Stimulated activated CD8-positive, alpha-beta memory T cell treated with anti-CD3 and anti-CD28 coated beads, Interleukin-7, amount 100 ng/mL, for 4 hours (primary cell): ENCODE results near the gene NETO2.
"Not testable (repeated sequence)": the region's sequence is repeated elsewhere in the genome, so short reads cannot be mapped to it uniquely, and the experiment has no call there.

Experiments used
- DNase-seq, 2 donors: peaks; one replicate each; pipeline ENCODE4 v3.0.0-alpha.2; 2020; ENCODE audit warnings: low read depth in 2 of 2

Gene NETO2

DNA sequence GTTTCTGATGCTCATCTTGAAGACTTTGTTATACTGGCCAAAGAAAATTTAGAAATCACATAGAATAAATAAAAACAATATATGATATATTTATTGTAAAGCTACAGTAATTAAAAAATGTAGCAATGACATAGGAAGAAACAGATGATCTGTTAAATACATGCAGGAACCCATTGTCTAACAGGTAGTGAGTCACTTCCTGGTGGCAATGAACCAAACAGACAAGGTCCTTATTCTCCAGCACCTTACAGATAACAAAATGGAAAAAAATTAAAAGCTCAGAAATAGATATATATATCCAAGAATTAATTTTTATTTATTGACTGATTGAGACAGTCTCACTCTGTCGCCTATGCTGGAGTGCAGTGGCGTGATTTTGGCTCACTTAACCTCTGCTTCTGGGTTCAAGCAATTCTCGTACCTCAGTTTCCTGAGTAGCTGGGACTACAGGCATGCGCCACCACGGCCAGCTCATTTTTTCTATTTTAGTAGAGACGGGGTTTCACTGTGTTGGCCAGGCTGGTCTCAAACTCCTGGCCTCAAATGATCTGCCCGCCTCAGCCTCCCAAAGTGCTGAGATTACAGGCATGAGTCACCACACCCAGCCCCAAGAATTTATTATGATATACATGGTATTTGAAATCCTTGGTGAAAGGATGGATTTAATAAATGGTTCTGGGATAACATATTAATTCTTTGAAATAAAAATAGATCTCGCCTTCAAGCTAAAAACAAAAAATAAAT, 7.5 kb downstream of the NETO2 start:
- no peak for DNase-seq

- DNase-seq: no peak
Observed at GRCh38 chr16:47134550-47134949, 9.2 kb downstream of the NETO2 start.

DNA sequence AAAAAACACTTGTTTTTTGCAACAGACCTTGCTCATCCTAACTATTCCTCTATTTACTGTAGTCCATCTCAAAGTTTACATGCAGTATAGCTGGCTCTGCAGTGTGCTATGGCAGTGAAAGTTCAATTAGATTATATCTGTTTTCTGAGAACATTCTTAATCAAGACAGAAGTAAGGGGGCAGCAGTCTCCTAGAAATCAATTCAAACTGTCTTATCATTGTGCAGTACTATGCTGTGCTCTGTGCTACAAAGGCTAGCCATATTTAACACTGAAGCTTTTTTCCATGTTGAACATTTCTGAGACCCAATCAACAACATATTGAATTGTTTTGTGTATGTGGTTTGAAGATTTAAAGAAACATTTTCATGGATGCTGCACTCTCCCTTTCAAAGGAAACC, 11.4 kb downstream of the NETO2 start:
- DNase-seq: no peak

DNA sequence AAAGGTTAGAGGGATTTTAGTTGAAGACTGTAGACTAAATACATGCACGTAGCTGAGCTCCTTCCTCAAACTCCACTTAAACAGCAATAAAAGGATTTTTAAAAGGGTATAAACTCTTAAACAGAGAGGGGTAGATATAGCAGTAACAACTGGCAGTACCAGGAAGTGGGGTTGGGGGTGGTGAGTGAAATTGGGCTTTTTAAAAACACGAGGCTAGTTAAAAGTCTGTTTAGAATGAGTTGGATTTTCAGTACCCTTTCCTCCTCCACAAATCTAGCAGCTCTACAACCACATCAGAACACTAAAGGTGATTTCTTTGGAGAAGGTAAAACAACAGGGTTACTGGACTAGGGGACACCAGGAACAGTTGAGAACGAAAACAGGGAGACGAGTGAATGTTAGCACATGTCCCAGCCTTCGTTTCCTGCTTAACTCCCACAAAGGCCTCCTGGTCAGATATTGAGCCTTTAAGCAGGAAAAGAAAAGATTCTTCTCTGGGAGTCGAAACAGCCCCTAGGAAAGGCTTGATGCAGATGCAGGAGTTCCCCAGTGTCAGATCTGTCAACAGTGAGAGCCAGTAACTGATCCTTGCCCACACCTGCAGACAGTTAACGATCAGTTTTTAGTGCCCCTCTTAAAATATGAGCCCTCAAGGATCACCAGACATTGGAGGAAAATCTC, 13.8 kb downstream of the NETO2 start:
- DNase-seq: no peak

- DNase-seq: no peak
Observed at GRCh38 chr16:47127541-47127940, 16.2 kb downstream of the NETO2 start.

DNA sequence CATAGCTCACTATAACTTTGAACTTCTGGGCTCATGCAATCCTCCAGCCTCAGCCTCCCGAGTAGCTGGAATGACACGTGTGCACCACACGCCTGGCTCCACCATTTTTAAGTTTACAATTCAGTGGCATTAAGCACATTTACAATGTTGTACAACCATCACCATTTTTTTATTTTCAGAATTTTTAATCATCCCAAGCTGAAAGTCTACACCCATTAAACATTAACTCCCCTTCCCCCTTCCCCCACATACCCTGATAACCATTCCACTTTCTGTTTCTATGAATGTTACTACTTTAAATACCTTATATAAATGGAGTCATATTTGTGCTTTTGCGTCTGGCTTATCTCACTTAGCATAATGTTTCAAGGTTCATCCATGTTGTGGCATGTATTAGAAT, 18.0 kb downstream of the NETO2 start:
- no peak for DNase-seq

DNA sequence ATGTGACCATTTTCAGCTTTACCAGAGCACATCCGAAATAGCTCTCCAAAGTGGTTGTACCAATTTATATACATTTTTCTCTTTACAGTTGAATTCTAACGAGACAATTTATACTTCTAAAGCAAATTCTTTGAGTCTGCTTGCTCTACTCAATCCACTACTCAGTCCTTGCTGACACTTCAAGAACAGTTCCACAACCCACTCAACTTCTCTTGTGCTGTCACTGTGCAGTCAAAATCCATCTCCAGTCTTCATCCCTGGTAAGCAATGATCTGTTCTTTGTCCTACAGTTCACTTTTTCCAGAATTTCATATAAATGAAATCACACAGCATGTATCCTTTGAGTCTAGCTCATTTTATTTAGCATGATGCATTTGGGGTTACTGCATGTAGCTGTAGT, 30.6 kb downstream of the NETO2 start:
- no peak for DNase-seq

GRCh38 chr16:47110939-47111338, 32.8 kb downstream of the NETO2 start:
- DNase-seq: no peak

GRCh38 chr16:47109361-47109760, 34.4 kb downstream of the NETO2 start:
- no peak for DNase-seq

GRCh38 chr16:47102921-47103320, 40.8 kb downstream of the NETO2 start:
- DNase-seq: not testable (repeated sequence)

DNA sequence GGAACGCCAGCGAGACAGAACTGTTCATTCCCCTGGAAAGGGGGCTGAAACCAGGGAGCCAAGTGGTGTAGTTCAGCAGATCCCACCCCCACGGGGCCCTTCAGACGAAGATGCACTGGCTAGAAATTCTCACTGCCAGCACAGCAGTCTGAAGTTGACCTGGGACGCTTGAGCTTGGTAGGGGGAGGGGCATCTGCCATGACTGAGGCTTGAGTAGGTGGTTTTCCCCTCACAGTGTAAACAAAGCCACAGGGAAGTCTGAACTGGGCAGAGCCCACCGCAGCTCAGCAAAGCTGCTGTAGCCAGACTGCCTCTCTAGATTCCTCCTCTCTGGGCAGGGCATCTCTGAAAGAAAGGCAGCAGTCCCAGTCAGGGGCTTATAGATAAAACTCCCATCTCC, 46.6 kb downstream of the NETO2 start:
- DNase-seq: not testable (repeated sequence)

GRCh38 chr16:47096297-47096696, 47.4 kb downstream of the NETO2 start:
- no peak for DNase-seq

DNA sequence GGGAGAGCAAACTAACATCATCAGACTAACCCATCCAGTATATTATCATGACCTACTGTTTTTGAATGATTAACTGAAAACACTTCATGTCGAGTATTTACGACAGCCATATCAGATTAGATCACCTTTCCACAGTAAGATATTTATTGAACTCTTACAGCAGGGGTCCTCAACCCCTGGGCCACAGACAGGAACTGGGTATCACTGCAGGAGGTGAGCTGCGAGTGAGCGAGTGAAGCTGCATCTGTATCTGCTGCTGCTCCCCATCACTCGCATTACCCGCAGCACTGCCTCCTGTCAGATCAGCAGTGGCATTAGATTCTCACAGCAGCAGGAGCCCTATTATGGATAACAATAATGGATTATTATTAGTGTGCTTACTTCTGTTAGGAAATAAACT, 59.5 kb downstream of the NETO2 start:
- DNase-seq: no peak

DNA sequence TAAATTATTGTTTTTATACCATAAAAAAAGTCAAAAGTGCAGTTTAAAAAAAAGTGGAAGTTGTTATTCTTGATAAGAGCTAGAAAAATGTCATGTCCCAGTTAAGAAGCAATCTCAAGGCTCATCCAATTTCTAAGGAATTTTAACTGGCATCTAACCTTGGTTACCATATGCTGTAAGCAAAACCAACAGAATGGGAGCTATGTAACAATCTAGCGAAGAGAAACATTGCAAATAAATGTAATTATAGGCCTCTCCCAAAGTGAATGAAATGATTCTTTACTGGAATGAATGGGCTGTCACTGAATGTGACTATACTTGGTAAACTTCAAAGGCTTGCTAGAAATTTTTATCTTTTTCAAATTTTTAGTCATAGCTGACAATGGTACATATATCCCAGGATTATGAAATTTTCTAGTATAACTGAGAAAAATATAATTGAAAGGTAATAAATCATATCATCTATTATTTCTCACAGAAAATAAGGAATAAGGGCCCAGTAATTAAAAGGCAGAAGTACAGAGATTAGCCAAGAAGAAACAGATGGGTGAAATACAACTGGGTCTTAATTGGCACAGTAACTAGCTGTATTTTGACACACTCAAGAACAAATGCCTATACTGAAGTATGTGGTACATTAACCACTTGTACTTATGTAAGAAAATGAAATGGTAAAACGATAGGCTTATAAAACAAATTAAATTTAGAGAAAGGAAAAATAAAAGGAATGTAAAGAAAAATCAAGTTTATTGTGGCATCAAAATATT, 61.5 kb downstream of the NETO2 start:
- no peak for DNase-seq

DNA sequence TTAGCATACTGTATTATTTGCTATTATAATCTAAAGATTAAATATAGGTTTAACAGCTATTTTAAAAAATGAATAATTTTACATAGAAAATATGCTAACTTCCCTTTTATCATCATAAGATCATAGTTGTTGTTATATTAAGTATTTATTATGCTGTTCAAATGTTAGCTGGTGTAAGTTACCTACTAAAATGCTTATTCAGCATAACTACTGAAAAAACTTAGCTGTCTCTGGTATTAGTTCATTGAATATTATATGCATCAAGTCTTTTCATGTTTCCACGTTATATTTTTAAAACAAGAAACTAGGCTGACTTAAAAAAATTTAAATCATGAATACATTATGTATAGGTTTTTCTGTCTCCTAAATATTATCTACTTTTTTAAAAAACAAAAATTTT, 62.6 kb downstream of the NETO2 start:
- no peak for DNase-seq

DNA sequence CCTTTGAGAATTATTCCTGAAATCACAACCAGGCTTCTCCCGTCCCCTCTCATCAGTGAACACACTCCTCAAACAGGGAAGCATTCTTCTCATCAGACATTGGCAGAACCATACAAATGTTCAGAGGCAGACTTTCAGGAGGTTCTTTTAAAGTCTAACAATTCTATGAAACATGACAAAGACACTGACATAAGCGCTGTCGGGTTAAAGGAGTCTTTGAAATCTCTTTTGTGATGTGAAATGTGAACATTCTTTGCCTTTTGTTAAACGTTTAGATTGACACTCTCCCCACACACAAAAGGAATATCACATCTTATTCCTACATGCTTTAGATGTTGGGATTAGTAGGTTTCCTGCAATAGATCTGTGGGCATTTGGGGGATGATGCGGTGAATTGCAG, 63.9 kb downstream of the NETO2 start:
- no peak for DNase-seq

GRCh38 chr16:47073223-47074155, 70.3 kb downstream of the NETO2 start:
- DNase-seq: no peak

DNA sequence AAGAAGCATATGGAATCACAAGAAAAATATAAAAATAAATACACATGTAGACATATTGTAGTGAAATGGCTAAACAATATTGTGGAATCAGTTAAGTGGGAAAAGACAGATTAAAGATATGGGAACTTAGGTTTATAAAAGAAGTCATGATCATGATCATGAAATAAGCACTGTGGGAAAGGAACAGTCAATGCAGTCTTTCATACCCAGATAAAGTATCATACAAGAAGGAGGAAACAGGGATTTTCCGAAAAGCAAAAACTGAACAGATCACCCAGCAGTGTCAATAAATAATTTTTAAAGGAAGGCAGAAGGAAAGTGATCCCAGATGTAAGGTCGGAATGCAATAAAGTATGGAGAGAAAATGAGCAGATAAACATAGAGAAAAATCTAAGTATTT, 71.6 kb downstream of the NETO2 start:
- no peak for DNase-seq

DNA sequence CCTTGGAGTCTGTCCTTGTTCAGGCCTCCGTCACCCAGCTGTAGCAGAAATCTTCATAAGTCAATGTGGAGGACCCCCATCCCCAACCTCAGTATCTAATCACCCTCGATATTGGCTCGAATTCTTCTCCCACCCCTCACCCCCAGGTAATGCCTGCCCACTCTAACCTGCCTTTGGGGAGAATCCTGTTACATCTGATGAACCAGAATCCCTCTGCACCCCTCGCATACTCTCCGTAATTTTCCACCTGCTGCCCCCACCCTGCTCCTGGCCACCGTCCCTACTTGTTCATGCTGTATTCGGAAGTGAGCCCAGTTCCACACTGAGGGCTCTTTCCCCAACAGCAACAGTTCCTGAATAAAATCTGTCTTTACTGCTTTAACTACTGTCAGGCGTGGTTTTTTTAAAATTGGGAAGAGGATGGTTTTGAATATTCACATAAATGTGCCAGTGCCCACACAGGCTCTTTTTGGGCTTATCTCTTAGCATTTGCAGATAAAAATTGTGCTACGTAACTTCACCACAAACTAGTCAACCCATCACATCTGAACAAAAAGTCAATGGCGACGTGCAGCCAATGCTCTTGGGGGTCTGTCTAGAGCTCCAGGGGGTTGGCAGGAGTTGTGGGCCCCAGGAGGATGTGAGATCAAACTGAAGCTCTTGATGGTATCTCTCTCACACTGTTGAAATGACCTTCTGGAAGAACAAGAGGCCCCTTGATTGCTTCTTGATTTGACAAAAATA, 73.7 kb downstream of the NETO2 start:
- DNase-seq: no peak

DNA sequence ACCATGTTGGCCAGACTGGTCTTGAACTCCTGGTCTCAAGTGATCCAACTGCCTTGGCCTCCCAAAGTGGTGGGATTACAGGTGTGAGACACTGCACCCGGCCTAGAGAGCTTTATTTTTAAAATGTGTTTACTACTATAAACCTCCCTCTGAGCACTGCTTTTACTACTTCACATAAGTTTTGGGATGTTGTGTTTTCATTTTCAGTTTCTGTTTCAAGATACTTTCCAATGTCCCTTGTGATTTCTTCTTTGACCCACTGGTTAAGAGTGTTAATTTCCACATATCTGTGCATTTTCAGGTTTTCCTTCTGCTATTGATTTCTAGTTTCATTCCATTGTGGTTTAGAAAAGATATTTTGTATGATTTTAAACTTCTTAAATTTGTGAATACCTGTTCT, 74.4 kb downstream of the NETO2 start:
- DNase-seq: no peak

DNA sequence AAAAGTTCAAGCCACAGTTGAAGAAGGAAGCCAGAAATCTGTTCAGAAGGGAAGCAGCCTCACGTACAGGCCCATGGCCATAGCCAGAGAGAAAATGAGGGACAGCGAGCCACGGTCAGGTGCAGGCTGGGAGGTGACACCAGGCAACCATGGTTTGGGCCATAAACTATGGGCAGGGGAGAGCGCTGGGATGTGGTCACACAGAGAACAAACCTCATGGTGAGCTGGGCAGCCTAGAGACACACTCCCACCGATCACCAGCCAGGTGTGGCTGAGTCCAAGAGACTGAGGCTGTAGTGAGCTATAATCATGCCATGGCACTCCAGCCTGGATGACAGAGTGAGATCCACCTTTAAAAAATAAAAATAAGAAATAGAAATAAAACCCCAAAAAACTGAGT, 76.5 kb downstream of the NETO2 start:
- no peak for DNase-seq
